Measurements from ENCODE around the gene PTPRH. TPM values are rescaled to one million over a fixed set of nuclear protein-coding genes. Genes with fewer than 3 reads are reported as not detected.

PTPRH gene
- total and polyA plus RNA-seq, 9 of the 15 experiments (the other 6 are each of a cell fraction or from before 2014, with no cell fraction given): 0.87 to 34.3 (median 22.7) TPM

- TF ChIP-seq FOXJ3 (CRISPR knock-in tag; IDR thresholded peaks at IDR 0.05): no peak
- TF ChIP-seq SMARCE1 (IDR thresholded peaks at IDR 0.05): no peak
- TF ChIP-seq ZBTB49 (CRISPR knock-in tag; IDR thresholded peaks at IDR 0.05; ENCODE audit: borderline replicate concordance): peak; percentile 90
- TF ChIP-seq ZBTB8A (IDR thresholded peaks at IDR 0.05; ENCODE audit: partially characterized antibody): no peak
- no peak for TF ChIP-seq CHD1 (IDR thresholded peaks at IDR 0.05; ENCODE audit: low read length)
- TF ChIP-seq TAL1 (IDR thresholded peaks at IDR 0.05): no peak
- no peak for TF ChIP-seq TSHZ1 (CRISPR knock-in tag; IDR thresholded peaks at IDR 0.05)
- TF ChIP-seq ZNF23 (CRISPR knock-in tag; IDR thresholded peaks at IDR 0.05): no peak
- no peak for TF ChIP-seq IRF1 (CRISPR knock-in tag; IDR thresholded peaks at IDR 0.05; ENCODE audit: borderline replicate concordance)
- TF ChIP-seq KDM1A (IDR thresholded peaks at IDR 0.05): no peak
- TF ChIP-seq ZNF324 (CRISPR knock-in tag; IDR thresholded peaks at IDR 0.05): no peak
- TF ChIP-seq TFE3 (CRISPR knock-in tag; IDR thresholded peaks at IDR 0.05): no peak
- peak; percentile 23; the same call in 1 of the 2 replicates for TF ChIP-seq RBFOX2 (IDR thresholded peaks at IDR 0.05; ENCODE audit: low read depth, low read length)
- TF ChIP-seq MNT (conservative IDR thresholded peaks at IDR 0.05): peak; percentile 100
- no peak for TF ChIP-seq ATF3 (IDR thresholded peaks at IDR 0.05)
- TF ChIP-seq ATF3 (CRISPR knock-in tag; conservative IDR thresholded peaks at IDR 0.05): no peak
These were observed 29.5 kb downstream of the PTPRH start, which contains the start of gene SYT5 (continued) for GRCh38 chr19:55179606-55180484.

Data from K562 (cell line).